NCI-H748 (cell line): ENCODE measurements around the gene COPZ1.
A peak's percentile ranks its signal among the peaks of the same experiment; 100 is the strongest.
"Not testable (repeated sequence)": the region's sequence is repeated elsewhere in the genome, so short reads cannot be mapped to it uniquely, and the experiment has no call there.

Source experiments
- DNase-seq: peaks from one replicate; lab custom pipeline; 2025; ENCODE audit not compliant: unreplicated experiment; lab: John Stamatoyannopoulos, UW

COPZ1 gene

GRCh38 chr12:54331461-54331860, 6.5 kb downstream of the COPZ1 start:
- DNase-seq: no peak

- DNase-seq: no peak
Observed at GRCh38 chr12:54333420-54334034, 8.6 kb downstream of the COPZ1 start.

- no peak for DNase-seq
Observed at GRCh38 chr12:54337280-54337842, 12.4 kb downstream of the COPZ1 start.

GRCh38 chr12:54337854-54338650, 13.1 kb downstream of the COPZ1 start:
- DNase-seq: no peak

- DNase-seq: no peak
Observed at GRCh38 chr12:54338698-54339296, 13.9 kb downstream of the COPZ1 start.

GRCh38 chr12:54340846-54341245, 15.9 kb downstream of the COPZ1 start:
- no peak for DNase-seq

- DNase-seq: no peak
Observed at GRCh38 chr12:54341378-54342300, 16.7 kb downstream of the COPZ1 start.

- DNase-seq: no peak
Observed at GRCh38 chr12:54349036-54349435, 24.1 kb downstream of the COPZ1 start.

- DNase-seq: no peak
Observed at GRCh38 chr12:54349679-54350078, 24.7 kb downstream of the COPZ1 start.

GRCh38 chr12:54350743-54351142, 25.8 kb downstream of the COPZ1 start:
- DNase-seq: no peak

- no peak for DNase-seq
Observed at GRCh38 chr12:54351341-54351740, 26.4 kb downstream of the COPZ1 start.

- peak; percentile 92 for DNase-seq
Observed at GRCh38 chr12:54352022-54352531, 27.1 kb downstream of the COPZ1 start.

- DNase-seq: peak; percentile 78
Observed at GRCh38 chr12:54352891-54353874, 28.3 kb downstream of the COPZ1 start.

- not testable (repeated sequence) for DNase-seq
Observed at GRCh38 chr12:54354271-54354670, 29.3 kb downstream of the COPZ1 start.

- no peak for DNase-seq
Observed at GRCh38 chr12:54355104-54355815, 30.3 kb downstream of the COPZ1 start.

GRCh38 chr12:54356228-54356627, 31.3 kb downstream of the COPZ1 start:
- no peak for DNase-seq

GRCh38 chr12:54356951-54357356, 32.0 kb downstream of the COPZ1 start:
- peak; percentile 36 for DNase-seq

- DNase-seq: peak; percentile 44
Observed at GRCh38 chr12:54357506-54358190, 32.7 kb downstream of the COPZ1 start.
